Right lung (tissue), 5 donors: ENCODE results near the gene DGKD. TPM values are rescaled to one million over a fixed set of nuclear protein-coding genes. Genes with fewer than 3 reads are reported as not detected.
"Not testable (repeated sequence)": the region's sequence is repeated elsewhere in the genome, so short reads cannot be mapped to it uniquely, and the experiment has no call there.

ENCODE experiments used
- DNase-seq, 2 donors: peaks; one replicate each; pipeline ENCODE4 v3.0.0-alpha.2; 2013
- polyA plus RNA-seq, 5 donors: library from polyadenylated mRNA; unstranded; fragments of 120-200 nt; gene quantifications; one replicate each; pipeline versions ENCODE4 v1.2.1 to v1.2.3, GENCODE V29; 2013; ENCODE audit warnings: inconsistent platforms in 1 of 5, low replicate concordance in 1 of 5; ENCODE audit not compliant: insufficient read length in 5 of 5, insufficient read depth in 1 of 5

The DGKD gene
- polyA plus RNA-seq, 5 donors: 23.5 to 32.5 (median 29.2) TPM

GRCh38 chr2:233360771-233361176 lies 6.5 kb downstream of the DGKD start:
- DNase-seq: no peak

DNA sequence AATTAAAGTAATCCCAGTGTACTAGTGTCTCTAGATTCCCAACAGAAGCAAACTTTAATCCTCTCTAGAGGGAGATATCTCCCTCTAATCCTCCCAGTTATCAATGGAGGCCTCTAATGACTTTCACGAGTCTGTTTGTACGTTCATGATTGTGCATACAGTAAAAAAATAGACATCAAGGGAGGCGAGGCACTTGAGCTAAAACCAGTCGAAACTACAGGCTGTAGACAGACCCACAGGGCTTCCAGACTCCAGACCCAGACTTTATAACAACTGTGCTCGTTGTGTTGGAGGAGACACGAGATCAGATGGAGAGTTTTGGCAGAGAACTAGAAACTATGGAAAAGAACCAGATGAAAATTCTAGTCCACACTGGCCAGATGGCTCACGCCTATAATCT lies 7.0 kb downstream of the DGKD start:
- no peak for DNase-seq

- no peak for DNase-seq
These were observed 8.4 kb downstream of the DGKD start for GRCh38 chr2:233362742-233363141.

- no peak for DNase-seq
These were observed 9.5 kb downstream of the DGKD start for GRCh38 chr2:233363744-233364235.

- no peak for DNase-seq
These were observed 11.7 kb downstream of the DGKD start for GRCh38 chr2:233365861-233366520.

GRCh38 chr2:233367586-233367985 lies 13.3 kb downstream of the DGKD start:
- DNase-seq: no peak

GRCh38 chr2:233368756-233369155 lies 14.5 kb downstream of the DGKD start:
- no peak for DNase-seq

GRCh38 chr2:233369462-233369861 lies 15.2 kb downstream of the DGKD start:
- DNase-seq: no peak

- DNase-seq: no peak
These were observed 15.8 kb downstream of the DGKD start for GRCh38 chr2:233369897-233370685.

DNA sequence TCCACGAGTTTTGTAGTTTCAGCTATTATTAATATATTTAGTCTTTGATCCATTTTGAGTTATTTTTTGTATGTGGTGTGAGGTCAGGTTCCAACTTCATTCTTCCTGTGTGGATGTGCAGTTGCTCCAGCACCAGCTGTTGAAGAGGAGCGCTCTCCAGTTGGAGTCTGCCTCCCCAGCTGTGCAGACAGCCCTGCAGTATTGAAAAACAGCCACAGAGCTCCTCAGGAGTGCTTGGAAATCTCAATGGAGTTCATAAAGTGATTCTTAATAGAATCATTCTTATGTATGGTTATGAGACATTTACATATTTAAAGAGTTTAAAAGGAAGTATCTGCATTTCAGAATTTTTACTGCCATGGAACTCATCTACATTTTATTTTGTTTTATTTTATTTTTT lies 17.3 kb downstream of the DGKD start:
- DNase-seq: no peak

GRCh38 chr2:233372855-233373254 lies 18.6 kb downstream of the DGKD start:
- no peak for DNase-seq

DNA sequence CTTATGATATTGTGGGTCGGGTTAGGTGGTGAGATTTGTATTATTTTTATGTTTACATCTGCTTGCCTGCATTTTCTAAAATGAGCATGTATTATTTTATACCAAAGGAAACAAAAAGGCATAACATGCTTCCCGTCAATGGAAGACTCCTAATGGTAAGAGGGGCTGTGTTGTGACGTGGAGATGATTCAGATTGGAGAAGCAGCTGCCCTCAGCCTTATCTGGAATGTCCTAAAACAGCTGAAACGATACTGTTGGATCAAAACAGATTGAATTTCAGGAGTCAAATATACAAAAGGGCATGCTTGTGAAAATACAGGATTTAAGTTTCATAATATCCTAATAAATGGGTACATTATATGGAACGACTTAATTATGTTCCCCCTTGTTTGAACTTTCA lies 19.0 kb downstream of the DGKD start:
- no peak for DNase-seq

- DNase-seq: not testable (repeated sequence)
These were observed 20.5 kb downstream of the DGKD start for GRCh38 chr2:233374776-233375175.

DNA sequence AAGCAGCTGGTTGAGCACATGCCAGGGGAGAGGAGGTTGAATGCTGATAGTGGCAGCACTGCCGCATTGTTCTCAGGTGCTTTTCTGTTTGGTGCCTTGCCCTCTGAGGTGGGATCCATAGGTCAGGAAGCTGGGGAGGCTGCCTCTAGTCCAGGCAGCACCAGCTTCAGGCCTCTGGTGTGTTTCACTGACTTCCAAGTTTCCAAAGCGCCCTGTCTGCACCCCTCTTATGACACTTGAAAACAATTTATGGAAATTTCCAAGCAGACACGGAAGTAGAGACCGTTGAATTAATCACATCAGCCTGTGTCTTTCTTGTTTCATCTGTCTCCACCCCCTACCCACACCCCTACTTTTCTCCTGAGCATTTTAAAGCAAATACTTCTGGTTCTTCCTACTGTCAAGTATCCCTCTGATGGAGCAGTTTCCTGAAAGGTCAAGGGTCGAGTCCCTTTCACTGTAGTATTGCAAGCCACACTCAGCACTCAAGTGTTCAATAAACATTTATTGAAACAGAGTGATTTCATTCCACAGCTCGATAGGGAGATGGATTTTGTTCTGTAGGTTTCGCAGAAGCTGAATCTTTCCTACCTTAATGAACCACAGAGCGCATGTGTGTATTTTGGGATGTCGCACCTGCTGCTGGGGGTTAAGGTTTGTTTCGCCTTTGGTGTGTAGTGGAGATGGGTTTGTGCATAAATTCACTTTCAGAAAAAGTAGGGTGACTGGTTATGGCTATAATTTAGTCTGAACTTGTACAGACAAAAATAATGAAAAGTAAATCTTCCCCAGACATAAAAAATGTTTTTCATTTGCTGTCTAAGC lies 21.4 kb downstream of the DGKD start:
- DNase-seq: no peak

GRCh38 chr2:233379034-233379433 lies 24.7 kb downstream of the DGKD start:
- DNase-seq: no peak

DNA sequence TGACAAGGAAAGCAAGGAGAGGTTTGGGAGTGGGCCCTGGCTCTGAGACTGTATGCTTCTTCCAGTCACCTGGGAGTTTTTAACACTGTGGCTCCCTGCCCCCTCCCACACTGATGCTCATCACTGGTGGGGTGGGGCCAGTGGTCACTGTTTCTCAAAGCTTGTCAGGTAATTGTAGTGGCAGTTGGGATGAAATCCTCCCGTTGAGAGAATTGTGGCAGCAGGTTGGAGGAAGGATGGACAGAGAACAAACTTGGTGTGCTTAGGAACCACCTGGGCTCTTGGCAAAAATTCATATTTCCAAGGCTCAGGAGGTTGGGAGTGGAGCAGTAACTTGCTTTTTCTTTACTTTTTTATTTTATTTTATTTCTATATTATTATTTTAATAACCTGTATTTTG lies 25.1 kb downstream of the DGKD start:
- no peak for DNase-seq

GRCh38 chr2:233380132-233380895 lies 26.0 kb downstream of the DGKD start:
- no peak for DNase-seq

DNA sequence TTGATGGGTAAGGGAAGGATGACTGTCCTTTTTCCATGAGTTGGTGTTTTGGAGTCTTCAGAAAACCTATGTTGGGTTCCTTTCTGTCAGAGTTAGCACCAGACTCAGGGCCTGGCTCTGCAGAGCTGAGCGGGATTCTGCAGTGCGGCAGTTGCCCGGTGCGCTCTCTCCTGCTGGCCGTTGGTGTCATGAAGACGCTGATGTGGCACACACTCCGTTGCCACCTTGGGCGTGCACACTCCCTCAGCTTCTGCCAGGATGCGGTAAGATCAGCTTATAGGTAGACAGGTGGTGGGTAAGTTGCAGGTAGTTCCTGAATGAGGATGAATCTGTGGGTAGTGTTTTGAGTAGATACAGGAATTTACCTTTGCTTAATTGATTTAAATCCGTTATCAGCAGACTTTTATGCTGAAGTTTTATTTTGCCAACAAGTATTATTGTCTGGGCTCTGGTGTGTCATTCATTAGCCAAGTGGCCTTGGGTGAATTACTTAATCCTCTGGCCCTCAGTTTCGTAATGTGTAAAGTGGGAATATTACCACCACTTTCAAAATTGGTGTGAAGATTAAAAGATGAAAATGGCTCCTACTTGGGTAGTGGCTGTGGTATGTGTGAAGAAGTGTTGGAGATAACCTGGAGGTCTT lies 26.8 kb downstream of the DGKD start:
- DNase-seq: no peak

- no peak for DNase-seq
These were observed 27.3 kb downstream of the DGKD start for GRCh38 chr2:233381638-233381995.

GRCh38 chr2:233384015-233384414 lies 29.7 kb downstream of the DGKD start:
- no peak for DNase-seq

- DNase-seq: no peak
These were observed 30.7 kb downstream of the DGKD start for GRCh38 chr2:233384811-233385488.
